KBM-7 (cell line): Measurements from ENCODE around the gene SLC5A2.
"Not testable (repeated sequence)": the region's sequence is repeated elsewhere in the genome, so short reads cannot be mapped to it uniquely, and the experiment has no call there.

ENCODE experiments used
- DNase-seq: peaks from one replicate; pipeline ENCODE4 v3.0.0-alpha.2; 2015
- in situ Hi-C: fragments of 300-500 bp; cut with MboI; formaldehyde crosslinking; loops from 2 replicates; pipeline ENCODE4 v1.14.3; 2020; ENCODE audit warnings: low sequenced_read_pairs, low pct_unique_long_range_greater_than_20kb, mixed read lengths

SLC5A2 gene

GRCh38 chr16:31488468-31489297, 5.8 kb downstream of the SLC5A2 start:
- in situ Hi-C loops, result no loop called here
- DNase-seq, result no peak

GRCh38 chr16:31489298-31489564, 6.3 kb downstream of the SLC5A2 start:
- in situ Hi-C loops, result no loop called here
- DNase-seq, result no peak

GRCh38 chr16:31489616-31490584, 7.0 kb downstream of the SLC5A2 start:
- in situ Hi-C loops, result no loop called here
- no peak for DNase-seq

GRCh38 chr16:31491778-31492418, 9.0 kb downstream of the SLC5A2 start:
- DNase-seq, result no peak
- in situ Hi-C loops, result no loop called here

- no peak for DNase-seq
- in situ Hi-C loops, result no loop called here
Measured at GRCh38 chr16:31493506-31494125, 10.7 kb downstream of the SLC5A2 start.

- DNase-seq, result no peak
- in situ Hi-C loops, result no loop called here
Measured at GRCh38 chr16:31496670-31497069, 13.7 kb downstream of the SLC5A2 start.

- DNase-seq, result no peak
Measured at GRCh38 chr16:31498493-31498892, 15.6 kb downstream of the SLC5A2 start.

GRCh38 chr16:31499928-31500327, 17.0 kb downstream of the SLC5A2 start:
- in situ Hi-C loops, result no loop called here
- no peak for DNase-seq

More at GRCh38 chr16:31498493-31498892, 15.6 kb downstream of the SLC5A2 start:
- in situ Hi-C loops, result no loop called here

- DNase-seq, result no peak
- in situ Hi-C loops, result no loop called here
Measured at GRCh38 chr16:31501226-31501965, 18.5 kb downstream of the SLC5A2 start.

GRCh38 chr16:31501966-31502348, 19.0 kb downstream of the SLC5A2 start:
- no peak for DNase-seq
- in situ Hi-C loops, result no loop called here

GRCh38 chr16:31502981-31503380, 20.1 kb downstream of the SLC5A2 start:
- in situ Hi-C loops, result no loop called here
- no peak for DNase-seq

- DNase-seq, in situ Hi-C loops: not testable (repeated sequence)
Measured at GRCh38 chr16:31503555-31503954, 20.6 kb downstream of the SLC5A2 start.

- DNase-seq, result no peak
- in situ Hi-C loops, result no loop called here
Measured at GRCh38 chr16:31504159-31504558, 21.2 kb downstream of the SLC5A2 start.

GRCh38 chr16:31505483-31505882, 22.6 kb downstream of the SLC5A2 start:
- in situ Hi-C loops, result no loop called here
- peak; percentile 88 for DNase-seq

- in situ Hi-C loops, result no loop called here
- DNase-seq, result peak; percentile 52
Measured at GRCh38 chr16:31507617-31507928, 24.6 kb downstream of the SLC5A2 start.

- in situ Hi-C loops, result no loop called here
- DNase-seq, result peak; percentile 89
Measured at GRCh38 chr16:31507929-31508705, 25.2 kb downstream of the SLC5A2 start, which contains the start of gene RUSF1. RUSF1 (minus strand) TSS chr16:31508391; CDS start chr16:31508373, 18 bp downstream.

- no peak for DNase-seq
- in situ Hi-C loops, result no loop called here
Measured at GRCh38 chr16:31508706-31509195, 25.8 kb downstream of the SLC5A2 start.

- in situ Hi-C loops, result no loop called here
- DNase-seq, result no peak
Measured at GRCh38 chr16:31513126-31513525, 30.2 kb downstream of the SLC5A2 start.
